Adrenal gland (tissue), 5 donors: Measurements from ENCODE around the gene RUVBL2.

ENCODE experiments used
- POLR2A ChIP-seq, 2 donors: fragments of 450-650 bp; IDR thresholded peaks; one replicate each; pipeline ENCODE4 v1.6.1; 2017; ENCODE audit warnings: antibody characterized with exemption in 2 of 2, mild to moderate bottlenecking in 2 of 2, moderate library complexity in 1 of 2
- TF ChIP-seq, protein P1 (sequence below), 6 experiments: fragments of 450-650 bp in 4 of 6; fragments of 200-600 bp in 2 of 6; sonication (generic) in 1 of 6; IDR thresholded peaks; 1 replicate in 5 of 6; 2 replicates in 1 of 6; pipeline versions ENCODE4 v1.5.1 to v1.8.0; 2016 to 2021; ENCODE audit warnings: antibody characterized with exemption in 6 of 6, mild to moderate bottlenecking in 2 of 6, moderate library complexity in 1 of 6
- donor health status: DM: no; HTN: no; CAD: no.

DNA sequence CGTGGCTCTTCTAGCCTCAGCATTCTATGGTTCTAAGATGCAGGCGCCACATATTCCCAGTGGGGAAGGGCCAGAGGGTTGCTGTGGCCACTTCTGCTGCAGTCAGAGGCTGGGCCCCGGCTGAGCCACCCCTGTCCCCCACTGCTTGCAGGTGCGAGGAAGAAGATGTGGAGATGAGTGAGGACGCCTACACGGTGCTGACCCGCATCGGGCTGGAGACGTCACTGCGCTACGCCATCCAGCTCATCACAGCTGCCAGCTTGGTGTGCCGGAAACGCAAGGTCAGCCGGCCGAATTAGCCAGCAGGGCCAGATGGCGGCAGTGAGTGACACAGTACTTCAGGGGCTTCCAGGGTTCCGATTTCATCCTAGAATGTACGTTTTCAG, 21.2 kb downstream of the RUVBL2 start:
- no peak for TF ChIP-seq POLR2A (IDR thresholded peaks at IDR 0.05)
- TF ChIP-seq, protein P1, sequence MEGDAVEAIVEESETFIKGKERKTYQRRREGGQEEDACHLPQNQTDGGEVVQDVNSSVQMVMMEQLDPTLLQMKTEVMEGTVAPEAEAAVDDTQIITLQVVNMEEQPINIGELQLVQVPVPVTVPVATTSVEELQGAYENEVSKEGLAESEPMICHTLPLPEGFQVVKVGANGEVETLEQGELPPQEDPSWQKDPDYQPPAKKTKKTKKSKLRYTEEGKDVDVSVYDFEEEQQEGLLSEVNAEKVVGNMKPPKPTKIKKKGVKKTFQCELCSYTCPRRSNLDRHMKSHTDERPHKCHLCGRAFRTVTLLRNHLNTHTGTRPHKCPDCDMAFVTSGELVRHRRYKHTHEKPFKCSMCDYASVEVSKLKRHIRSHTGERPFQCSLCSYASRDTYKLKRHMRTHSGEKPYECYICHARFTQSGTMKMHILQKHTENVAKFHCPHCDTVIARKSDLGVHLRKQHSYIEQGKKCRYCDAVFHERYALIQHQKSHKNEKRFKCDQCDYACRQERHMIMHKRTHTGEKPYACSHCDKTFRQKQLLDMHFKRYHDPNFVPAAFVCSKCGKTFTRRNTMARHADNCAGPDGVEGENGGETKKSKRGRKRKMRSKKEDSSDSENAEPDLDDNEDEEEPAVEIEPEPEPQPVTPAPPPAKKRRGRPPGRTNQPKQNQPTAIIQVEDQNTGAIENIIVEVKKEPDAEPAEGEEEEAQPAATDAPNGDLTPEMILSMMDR (IDR thresholded peaks at IDR 0.05) = no peak
